Upper lobe of left lung (tissue), 4 donors: Measurements from ENCODE around the gene FOXP1.

Experiments
- POLR2A ChIP-seq, 4 donors: fragments of 450-650 bp; IDR thresholded peaks; one replicate each; pipeline ENCODE4 v1.5.1; 2016 to 2017; ENCODE audit warnings: antibody characterized with exemption in 4 of 4, mild to moderate bottlenecking in 2 of 4
- POLR2AphosphoS5 ChIP-seq, 2 donors: sonication (generic); formaldehyde crosslinking; IDR thresholded peaks; one replicate each; pipeline ENCODE4 v1.5.1; 2017; ENCODE audit warnings: antibody characterized with exemption in 2 of 2

DNA sequence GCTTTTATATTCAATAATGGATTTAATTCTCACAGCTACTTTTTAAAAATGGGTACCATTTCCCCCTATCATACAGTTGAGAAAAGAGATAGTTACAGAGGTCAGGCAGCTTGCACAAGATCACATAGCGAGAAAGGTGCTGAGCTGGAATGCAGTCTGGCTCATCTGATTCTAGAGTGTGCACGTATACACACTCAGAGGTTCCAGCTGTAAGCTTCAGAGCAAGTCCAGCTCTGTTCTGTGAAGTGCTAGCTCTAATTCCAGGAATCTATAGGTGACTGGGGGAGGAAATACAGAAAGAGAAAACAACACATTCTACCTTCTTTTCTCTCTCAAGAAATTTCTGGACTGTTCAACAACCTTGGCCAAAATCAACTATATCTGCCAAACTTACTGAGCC lies 318.7 kb downstream of the FOXP1 start:
- TF ChIP-seq POLR2AphosphoS5 (IDR thresholded peaks at IDR 0.05), result no peak
- TF ChIP-seq POLR2A (IDR thresholded peaks at IDR 0.05), result no peak
